GM23338 (cell line): ENCODE data around the gene TRAPPC12. TPM values are rescaled to one million over a fixed set of nuclear protein-coding genes. Genes with fewer than 3 reads are reported as not detected.

Experiments used
- ATAC-seq: fragments of 200-7000 bp; cut with Tn5 transposase; 3 replicates; pipeline ENCODE4 v1.9.1; 2020
- DNase-seq: peaks from one replicate; pipeline ENCODE4 v3.0.0-alpha.2; 2015; ENCODE audit warnings: low spot score
- H2AFZ ChIP-seq: fragments of 200-600 bp; sonication (generic); 2 replicates; pipeline ENCODE4 v1.8.0; 2016; ENCODE audit warnings: antibody characterized with exemption, mild to moderate bottlenecking, moderate library complexity
- H3F3A ChIP-seq: fragments of 200-600 bp; sonication (generic); replicated peaks from 2 replicates; pipeline ENCODE4 v1.8.0; 2017; ENCODE audit warnings: antibody characterized with exemption, mixed run types, low read depth
- H3K27ac ChIP-seq: fragments of 200-600 bp; sonication (generic); 2 replicates; pipeline ENCODE4 v1.6.1; 2016; ENCODE audit warnings: low read depth
- H3K27me3 ChIP-seq: fragments of 200-600 bp; sonication (generic); 2 replicates; pipeline ENCODE4 v1.8.0; 2016; ENCODE audit warnings: mild to moderate bottlenecking, mixed run types, moderate library complexity; ENCODE audit not compliant: insufficient read depth
- H3K36me3 ChIP-seq: fragments of 200-600 bp; sonication (generic); 2 replicates; pipeline ENCODE4 v1.8.0; 2016; ENCODE audit warnings: mild to moderate bottlenecking; ENCODE audit not compliant: insufficient read depth
- H3K4me1 ChIP-seq: fragments of 200-600 bp; sonication (generic); 2 replicates; pipeline ENCODE4 v1.8.0; 2016; ENCODE audit warnings: mild to moderate bottlenecking, moderate library complexity; ENCODE audit not compliant: insufficient read depth
- H3K4me2 ChIP-seq: fragments of 200-600 bp; sonication (generic); 2 replicates; pipeline ENCODE4 v1.7.1; 2017; ENCODE audit warnings: mixed run types
- H3K4me3 ChIP-seq: fragments of 200-600 bp; sonication (generic); 2 replicates; pipeline ENCODE4 v1.6.1; 2016; ENCODE audit warnings: mixed run types
- H3K79me2 ChIP-seq: fragments of 200-600 bp; sonication (generic); replicated peaks from 2 replicates; pipeline ENCODE4 v1.8.0; 2017; ENCODE audit warnings: mild to moderate bottlenecking; ENCODE audit not compliant: insufficient read depth
- H3K9me2 ChIP-seq: fragments of 200-600 bp; sonication (generic); 2 replicates; pipeline ENCODE4 v1.8.0; 2017; ENCODE audit not compliant: insufficient read depth
- H4K20me1 ChIP-seq: fragments of 200-600 bp; sonication (generic); replicated peaks from 2 replicates; pipeline ENCODE4 v1.8.0; 2017; ENCODE audit warnings: mild to moderate bottlenecking; ENCODE audit not compliant: insufficient read depth
- H3K27ac Mint-ChIP-seq: 2 replicates; pipeline ENCODE4 v1.8.0; 2020; ENCODE audit warnings: inconsistent platforms, mild to moderate bottlenecking, moderate library complexity, mixed read lengths
- H3K27me3 Mint-ChIP-seq: 3 replicates; pipeline ENCODE4 v1.8.0; 2022; ENCODE audit warnings: low read depth, mild to moderate bottlenecking, moderate library complexity, mixed read lengths, inconsistent platforms; ENCODE audit not compliant: insufficient read depth, poor library complexity
- H3K36me3 Mint-ChIP-seq: 3 replicates; pipeline ENCODE4 v1.8.0; 2021; ENCODE audit warnings: low read depth, mild to moderate bottlenecking, inconsistent platforms, moderate library complexity, mixed read lengths
- H3K4me1 Mint-ChIP-seq: 3 replicates; pipeline ENCODE4 v1.8.0; 2020; ENCODE audit warnings: mild to moderate bottlenecking, inconsistent platforms, mixed read lengths
- H3K4me3 Mint-ChIP-seq: 3 replicates; pipeline ENCODE4 v1.8.0; 2021; ENCODE audit warnings: moderate library complexity, mild to moderate bottlenecking, inconsistent platforms, mixed read lengths
- H3K9me3 Mint-ChIP-seq: 3 replicates; pipeline ENCODE4 v1.8.0; 2020; ENCODE audit warnings: moderate library complexity, mild to moderate bottlenecking, inconsistent platforms, mixed read lengths
- CREB1 ChIP-seq: fragments of 250-450 bp; sonication (Bioruptor Pico); IDR thresholded peaks from 2 replicates; pipeline ENCODE4 v1.5.0; 2020; ENCODE audit warnings: low read depth, mild to moderate bottlenecking, moderate library complexity
- CTCF ChIP-seq, 2 experiments: fragments of 200-600 bp in 1 of 2; sonication (generic) in 1 of 2; conservative IDR thresholded peaks; 2 replicates each; pipeline versions ENCODE4 v1.5.1 to v1.6.1; 2016 to 2017; ENCODE audit warnings: antibody characterized with exemption in 2 of 2, low read depth in 2 of 2, mild to moderate bottlenecking in 2 of 2, moderate library complexity in 1 of 2
- ETS1 ChIP-seq: IDR thresholded peaks from 2 replicates; pipeline ENCODE4 v1.6.1; 2016; ENCODE audit warnings: antibody characterized with exemption
- POLR2AphosphoS5 ChIP-seq: IDR thresholded peaks from 2 replicates; pipeline ENCODE4 v1.6.1; 2016; ENCODE audit warnings: antibody characterized with exemption, low read depth
- STAT1 ChIP-seq: IDR thresholded peaks from one replicate; pipeline ENCODE4 v1.6.1; 2016; ENCODE audit warnings: antibody characterized with exemption; ENCODE audit not compliant: unreplicated experiment
- ZNF462 ChIP-seq: fragments of 250-450 bp; sonication (Bioruptor Pico); IDR thresholded peaks from 2 replicates; pipeline ENCODE4 v1.5.0; 2020; ENCODE audit warnings: mild to moderate bottlenecking, moderate library complexity
- polyA plus RNA-seq: library from polyadenylated mRNA; unstranded; fragments of >200 nt; fragmentation: Nextera tagmentation; extraction: Ambion mirVana; gene quantifications from 2 replicates; pipeline ENCODE4 v1.2.1, GENCODE V29; 2016
- total RNA-seq: library from RNA; depleted of rRNA; stranded (reverse); fragments of >200 nt; shearing (Covaris generic); gene quantifications from 2 replicates; pipeline ENCODE4 v1.2.3, GENCODE V29; 2014

The TRAPPC12 gene
- total and polyA plus RNA-seq, 2 experiments from 2014 or later = 48.9 to 57.7 TPM

GRCh38 chr2:3449086-3449485 is 69.6 kb downstream of the TRAPPC12 start (continued):
- no peak for TF ChIP-seq ZNF462 (CRISPR knock-in tag)
- no peak for TF ChIP-seq ETS1
- TF ChIP-seq CREB1 (CRISPR knock-in tag) = no peak

- Histone ChIP-seq H3F3A (no peaks in the 10 kb centered on the region), H3K4me1 (no peaks in the 10 kb centered on the region), H3K27ac (no peak overlapping the region), H3K4me2 (no peak overlapping the region), H3K36me3 (0 out of 2 replicates have a peak, but pooled peaks cover 5% of the 10 kb centered on the region), H3K79me2 (no peaks in the 10 kb centered on the region), H3K9me2 (no peaks in the 10 kb centered on the region), H4K20me1 (no peaks in the 10 kb centered on the region; the same call in 1 of the 2 replicates), H3K4me3 (no peak overlapping the region), H2AFZ (no peak overlapping the region), H3K27me3 (no peaks in the 10 kb centered on the region)
- peaks cover 5% of the 10 kb centered on the region for H3K27me3 Mint-ChIP-seq
- ATAC-seq = no peak
- no peak overlapping the region for H3K27ac Mint-ChIP-seq
- peaks cover 39% of the 10 kb centered on the region for H3K36me3 Mint-ChIP-seq
- no peak overlapping the region for H3K4me3 Mint-ChIP-seq
- no peaks in the 10 kb centered on the region; the same call in 2 of the 3 replicates for H3K9me3 Mint-ChIP-seq
- H3K4me1 Mint-ChIP-seq = peaks cover 11% of the 10 kb centered on the region
- no peak for DNase-seq
- no peak for TF ChIP-seq CTCF (conservative IDR thresholded peaks at IDR 0.05; ENCODE audit: low read depth in 2 of 2)
- no peak for TF ChIP-seq POLR2AphosphoS5
- TF ChIP-seq STAT1 = no peak
- no peak for TF ChIP-seq ZNF462 (CRISPR knock-in tag)
Measured at GRCh38 chr2:3449936-3450335, 70.4 kb downstream of the TRAPPC12 start.
